Stimulated activated CD4-positive, alpha-beta T cell treated with anti-CD3 and anti-CD28 coated beads, Interleukin-12 subunit alpha, Interleukin-12 subunit beta, amount 100 ng/mL, for 48 hours (primary cell): ENCODE results near the gene PLAC1.

Experiments used
- DNase-seq, 3 donors: peaks; one replicate each; pipeline ENCODE4 v3.0.0-alpha.2; 2020; ENCODE audit warnings: low read depth in 2 of 3, low spot score in 1 of 3

The PLAC1 gene

GRCh38 chrX:134670134-134670924 lies 12.1 kb upstream of the PLAC1 start:
- no peak for DNase-seq

GRCh38 chrX:134669378-134670098 lies 11.3 kb upstream of the PLAC1 start:
- no peak for DNase-seq

- DNase-seq, result no peak
These were observed 5.9 kb upstream of the PLAC1 start for GRCh38 chrX:134664202-134664601.

DNA sequence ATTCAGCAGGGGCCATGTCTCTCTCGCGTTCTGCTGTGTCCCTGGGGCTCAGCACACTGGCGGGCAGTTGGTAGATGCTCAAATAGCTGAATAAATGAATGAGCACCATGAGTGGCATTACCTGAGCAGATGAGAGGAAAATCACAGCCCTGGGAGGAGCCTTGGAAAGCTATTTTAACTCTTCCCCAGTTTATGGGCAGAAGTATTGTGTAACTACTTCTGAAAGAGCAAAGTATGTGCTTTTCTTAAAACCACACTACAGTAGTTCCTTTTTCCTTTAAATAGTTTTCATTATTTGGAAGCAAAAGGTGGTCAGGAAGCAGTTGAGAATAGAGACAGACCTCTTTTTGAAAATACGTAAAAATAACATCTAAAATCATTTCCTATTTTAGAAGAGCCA lies 3.0 kb upstream of the PLAC1 start:
- DNase-seq, result no peak

- no peak for DNase-seq
These were observed 2.4 kb upstream of the PLAC1 start for GRCh38 chrX:134660627-134661026.

GRCh38 chrX:134659761-134660160 lies 1.5 kb upstream of the PLAC1 start:
- DNase-seq, result no peak

GRCh38 chrX:134658760-134659023 lies 421 bp upstream of the PLAC1 start:
- no peak for DNase-seq

GRCh38 chrX:134654398-134655012 lies 3.8 kb downstream of the PLAC1 start:
- peak; percentile 23 to 29 (median 28) for DNase-seq

- DNase-seq, result no peak
These were observed 4.4 kb downstream of the PLAC1 start for GRCh38 chrX:134653835-134654234.

DNA sequence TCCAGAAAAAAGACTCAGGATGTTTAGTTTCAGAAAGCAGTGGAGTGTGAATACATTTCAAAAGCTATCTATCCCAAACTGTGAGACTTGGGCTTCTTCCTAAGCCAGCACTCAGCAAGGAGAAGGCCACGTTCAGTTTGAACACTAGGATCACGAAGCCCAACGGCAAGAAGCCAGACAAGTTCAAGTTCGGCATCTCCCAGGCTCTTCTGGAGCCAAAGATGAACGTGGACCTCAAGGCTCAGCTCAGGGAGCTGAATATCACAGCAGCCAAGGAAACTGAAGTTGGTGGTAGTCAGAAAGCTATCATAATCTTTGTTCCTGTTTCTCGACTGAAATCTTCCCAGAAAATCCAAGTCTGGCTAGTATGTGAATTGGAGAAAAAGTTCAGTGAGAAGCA lies 7.6 kb downstream of the PLAC1 start:
- DNase-seq, result no peak

- no peak for DNase-seq
These were observed 8.5 kb downstream of the PLAC1 start for GRCh38 chrX:134649770-134650169.

GRCh38 chrX:134647477-134647877 lies 10.8 kb downstream of the PLAC1 start:
- DNase-seq, result no peak

- no peak for DNase-seq
These were observed 11.6 kb downstream of the PLAC1 start for GRCh38 chrX:134646691-134647090.

- DNase-seq, result no peak
These were observed 12.2 kb downstream of the PLAC1 start for GRCh38 chrX:134645936-134646543.

DNA sequence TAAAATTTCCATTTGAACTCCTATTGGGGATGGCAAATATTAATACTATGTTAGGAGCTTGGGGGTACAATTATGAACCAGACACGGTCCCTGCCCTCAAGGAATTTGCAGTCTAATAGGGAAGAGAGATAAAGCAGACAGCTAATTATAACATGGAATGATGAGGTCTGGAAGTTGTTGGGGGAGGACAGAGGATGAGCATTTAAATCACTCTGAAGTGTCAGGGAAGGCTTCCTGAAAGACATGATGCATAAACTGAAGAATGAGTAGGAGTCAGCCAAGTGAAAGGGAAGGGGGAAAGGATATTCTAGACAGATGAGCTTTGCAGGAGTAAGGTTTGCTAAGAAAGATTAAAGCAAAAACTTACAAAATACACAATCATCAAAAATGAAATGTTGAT lies 15.9 kb downstream of the PLAC1 start:
- no peak for DNase-seq

DNA sequence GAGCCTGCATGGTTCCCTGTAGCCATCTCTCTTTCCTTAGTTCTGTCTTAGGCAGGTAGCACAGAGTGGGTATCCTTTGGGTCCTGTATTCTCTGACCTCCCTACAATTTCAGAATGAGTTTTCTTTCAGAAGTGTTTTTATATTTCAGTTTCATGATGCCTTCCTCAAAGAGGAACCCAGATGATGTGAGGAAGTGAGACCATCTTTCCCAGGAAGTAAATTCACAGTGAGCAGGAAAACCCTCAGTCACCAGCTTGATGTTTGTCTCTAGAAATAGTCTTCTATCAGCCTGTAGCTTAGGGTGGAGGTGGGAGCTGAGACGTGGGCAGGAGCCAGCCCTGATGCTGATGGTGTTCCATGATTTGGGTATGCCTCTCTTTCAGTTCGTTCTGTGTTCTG lies 16.9 kb downstream of the PLAC1 start:
- no peak for DNase-seq

- DNase-seq, result no peak
These were observed 17.4 kb downstream of the PLAC1 start for GRCh38 chrX:134640914-134641313.

- no peak for DNase-seq
These were observed 21.4 kb downstream of the PLAC1 start for GRCh38 chrX:134636851-134637250.

GRCh38 chrX:134634691-134635090 lies 23.6 kb downstream of the PLAC1 start:
- no peak for DNase-seq

DNA sequence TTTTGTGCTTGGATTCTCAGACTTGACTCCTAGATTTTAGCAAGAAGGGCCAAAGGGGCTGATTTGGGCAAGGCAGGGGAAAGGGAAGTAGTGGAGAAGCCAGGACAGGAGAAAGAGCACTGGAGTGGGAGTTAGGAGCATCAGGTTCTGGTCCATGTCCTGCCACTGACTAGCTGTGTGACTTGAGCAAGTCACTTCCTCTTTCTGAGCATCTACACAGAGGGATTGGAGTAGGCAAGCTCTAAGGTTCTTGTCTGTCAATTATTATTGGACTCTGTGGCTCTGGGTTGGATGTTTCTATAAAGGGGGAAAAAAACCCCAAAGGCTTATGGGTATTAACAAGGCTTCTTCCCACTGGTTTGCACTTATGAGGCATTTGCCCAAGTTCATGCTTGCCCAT lies 24.4 kb downstream of the PLAC1 start:
- DNase-seq, result no peak

GRCh38 chrX:134633394-134633793 lies 24.9 kb downstream of the PLAC1 start:
- no peak for DNase-seq

GRCh38 chrX:134632355-134632754 lies 25.9 kb downstream of the PLAC1 start:
- DNase-seq, result no peak
